Muscle layer of colon (tissue), 2 donors: ENCODE measurements around the gene GJD4.

Source experiments
- H3K27ac ChIP-seq: one replicate; pipeline ENCODE4 v1.7.0; 2013; ENCODE audit warnings: low read depth, mild to moderate bottlenecking, low read length, moderate library complexity
- H3K27me3 ChIP-seq, 2 donors: one replicate each; pipeline ENCODE4 v1.7.0; 2013; ENCODE audit warnings: low read length in 2 of 2, mild to moderate bottlenecking in 2 of 2; ENCODE audit not compliant: insufficient read depth in 2 of 2, control insufficient read depth in 1 of 2
- H3K36me3 ChIP-seq: one replicate; pipeline ENCODE4 v1.7.0; 2013; ENCODE audit warnings: mild to moderate bottlenecking, low read length; ENCODE audit not compliant: insufficient read depth
- H3K4me1 ChIP-seq: one replicate; pipeline ENCODE4 v1.7.0; 2013; ENCODE audit warnings: mild to moderate bottlenecking, low read length; ENCODE audit not compliant: insufficient read depth
- H3K4me3 ChIP-seq, 2 donors: one replicate each; pipeline ENCODE4 v1.7.0; 2013; ENCODE audit warnings: low read length in 2 of 2, low read depth in 1 of 2, mild to moderate bottlenecking in 1 of 2, moderate library complexity in 1 of 2
- H3K9ac ChIP-seq: one replicate; pipeline ENCODE4 v1.7.0; 2013; ENCODE audit warnings: low read length
- H3K9me3 ChIP-seq: one replicate; pipeline ENCODE4 v1.7.0; 2013; ENCODE audit warnings: mild to moderate bottlenecking, low read length
- donor health status: abdominal sarcoma.
- donor health status: Adenocarcinoma of cecum.

GJD4 gene

DNA sequence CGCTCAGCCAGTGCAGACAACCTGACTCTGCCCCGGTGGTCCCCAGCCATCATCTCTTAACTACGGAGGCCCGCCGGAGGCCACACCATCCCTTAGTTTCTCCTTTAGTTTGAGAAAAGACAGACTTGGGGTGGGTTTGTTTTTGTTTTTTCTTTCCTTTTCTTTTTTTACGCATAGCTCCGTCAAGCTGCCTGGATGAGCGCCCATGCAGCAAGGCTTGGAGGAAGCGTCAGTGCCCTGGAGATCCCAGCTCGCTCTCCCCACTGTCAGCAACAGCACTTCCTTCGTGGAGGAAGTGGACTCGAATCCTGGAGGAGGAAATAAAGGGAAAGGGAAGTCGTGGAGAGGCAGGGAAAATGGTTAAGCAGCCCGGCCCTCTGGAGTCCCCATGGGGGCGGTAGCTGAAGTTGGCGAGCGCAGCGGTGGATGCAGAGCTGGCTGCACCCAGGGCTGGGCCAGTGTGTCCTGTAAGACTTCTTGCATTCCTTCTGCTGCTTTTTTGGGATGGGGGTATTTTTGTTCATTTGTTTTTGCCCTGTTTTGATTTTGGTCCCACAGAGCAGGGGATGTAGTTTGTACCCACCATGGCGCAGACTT lies 35.9 kb upstream of the GJD4 start:
- Histone ChIP-seq H3K27me3 (no peaks in the 10 kb centered on the region), H3K4me1 (peaks cover 15% of the 10 kb centered on the region), H3K4me3 (no peak overlapping the region), H3K36me3 (peaks cover 25% of the 10 kb centered on the region), H3K9me3 (no peaks in the 10 kb centered on the region), H3K9ac (no peak overlapping the region), H3K27ac (no peak overlapping the region)

DNA sequence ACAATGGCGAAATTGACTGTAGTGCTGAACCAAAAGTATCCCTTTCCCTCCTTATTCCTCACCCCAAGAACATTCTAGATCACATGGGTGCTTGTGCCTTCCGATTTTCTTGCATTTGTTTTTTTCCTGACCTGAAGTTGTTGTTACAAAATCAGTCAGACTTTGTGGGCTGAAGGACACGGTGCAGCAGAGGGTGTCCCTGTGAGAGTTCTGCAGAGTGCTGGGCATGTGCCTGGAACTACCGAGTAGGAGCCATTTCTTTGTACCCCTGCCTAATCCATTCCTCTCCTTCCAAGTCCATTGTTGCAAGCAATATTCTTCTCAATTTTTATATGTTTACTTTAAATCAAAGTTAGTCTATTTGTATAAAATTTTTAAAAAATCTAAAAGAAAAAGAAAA lies 35.3 kb upstream of the GJD4 start:
- Histone ChIP-seq H3K9me3 (no peaks in the 10 kb centered on the region), H3K27me3 (no peaks in the 10 kb centered on the region), H3K4me1 (peaks cover 9% of the 10 kb centered on the region), H3K36me3 (peaks cover 31% of the 10 kb centered on the region), H3K9ac (no peak overlapping the region), H3K27ac (no peak overlapping the region), H3K4me3 (no peak overlapping the region)

DNA sequence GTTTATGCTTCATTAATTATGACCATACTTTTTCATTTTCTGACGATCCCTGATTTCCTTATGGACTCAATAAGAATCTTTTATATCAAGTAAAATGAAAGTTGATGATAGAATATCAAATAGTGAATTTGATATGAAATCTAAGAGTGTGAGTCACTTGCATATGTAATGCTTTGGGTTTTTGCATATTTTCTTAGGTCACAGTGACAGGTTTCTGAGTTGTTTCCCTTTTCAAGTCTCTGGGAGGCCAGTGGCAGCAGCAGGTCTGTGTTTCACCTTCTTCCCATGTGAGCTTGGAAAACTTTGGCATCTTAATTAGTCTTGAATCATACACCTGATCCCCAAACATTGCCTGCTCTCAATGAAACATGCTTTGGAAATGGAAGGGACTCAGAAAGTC lies 34.7 kb upstream of the GJD4 start:
- no peaks in the 10 kb centered on the region for H3K27me3 ChIP-seq
- no peaks in the 10 kb centered on the region for H3K9me3 ChIP-seq
- H3K27ac ChIP-seq, result no peak overlapping the region
- no peak overlapping the region for H3K4me3 ChIP-seq
- H3K4me1 ChIP-seq, result peaks cover 3% of the 10 kb centered on the region
- H3K36me3 ChIP-seq, result peaks cover 36% of the 10 kb centered on the region
- no peak overlapping the region for H3K9ac ChIP-seq

DNA sequence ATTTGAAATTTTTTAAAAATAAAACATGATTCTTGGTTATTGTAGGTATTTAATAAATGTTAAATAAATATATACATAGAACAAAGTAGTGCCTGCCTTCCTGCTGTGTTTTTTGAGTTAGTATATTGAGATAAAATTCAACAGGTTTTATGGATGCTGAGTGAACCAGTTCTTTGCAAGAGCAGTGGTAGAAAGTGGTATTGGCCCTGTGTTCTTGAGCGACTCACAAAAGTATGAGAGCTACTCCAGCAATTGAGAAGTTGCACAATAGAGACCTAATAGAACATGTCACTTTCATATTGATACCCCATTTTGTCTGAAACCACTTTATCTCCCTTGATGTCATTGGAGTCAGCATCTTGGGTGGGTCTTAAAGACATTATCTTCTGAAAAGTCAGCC lies 32.6 kb upstream of the GJD4 start:
- Histone ChIP-seq H3K4me3 (no peak overlapping the region), H3K27ac (no peak overlapping the region), H3K36me3 (peaks cover 33% of the 10 kb centered on the region), H3K9ac (no peak overlapping the region), H3K27me3 (no peaks in the 10 kb centered on the region), H3K4me1 (no peaks in the 10 kb centered on the region), H3K9me3 (no peaks in the 10 kb centered on the region)

DNA sequence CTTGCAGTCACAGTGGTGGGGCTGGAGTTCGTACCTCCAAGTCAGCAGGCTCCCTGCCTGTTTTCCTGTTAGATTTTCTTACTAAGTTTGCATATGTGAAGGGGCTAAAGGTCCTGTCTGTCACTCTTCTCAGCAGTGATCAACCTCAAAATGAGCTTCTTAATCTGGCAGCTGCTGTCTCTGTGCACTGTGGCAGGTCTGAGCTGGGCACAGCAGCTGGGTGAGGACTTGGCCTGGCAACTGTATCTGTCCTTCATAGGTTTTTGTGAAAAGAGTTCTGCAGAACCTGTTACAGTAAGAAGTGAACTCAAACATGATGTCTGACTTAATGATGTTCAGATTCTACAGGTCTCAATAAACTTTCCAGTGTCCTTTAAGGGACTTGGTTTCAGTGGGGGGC lies 31.3 kb upstream of the GJD4 start:
- peaks cover 7% of the 10 kb centered on the region for H3K4me1 ChIP-seq
- H3K9ac ChIP-seq, result no peak overlapping the region
- no peaks in the 10 kb centered on the region for H3K27me3 ChIP-seq
- no peaks in the 10 kb centered on the region for H3K9me3 ChIP-seq
- no peak overlapping the region for H3K4me3 ChIP-seq
- H3K36me3 ChIP-seq, result peaks cover 22% of the 10 kb centered on the region
- no peak overlapping the region for H3K27ac ChIP-seq

DNA sequence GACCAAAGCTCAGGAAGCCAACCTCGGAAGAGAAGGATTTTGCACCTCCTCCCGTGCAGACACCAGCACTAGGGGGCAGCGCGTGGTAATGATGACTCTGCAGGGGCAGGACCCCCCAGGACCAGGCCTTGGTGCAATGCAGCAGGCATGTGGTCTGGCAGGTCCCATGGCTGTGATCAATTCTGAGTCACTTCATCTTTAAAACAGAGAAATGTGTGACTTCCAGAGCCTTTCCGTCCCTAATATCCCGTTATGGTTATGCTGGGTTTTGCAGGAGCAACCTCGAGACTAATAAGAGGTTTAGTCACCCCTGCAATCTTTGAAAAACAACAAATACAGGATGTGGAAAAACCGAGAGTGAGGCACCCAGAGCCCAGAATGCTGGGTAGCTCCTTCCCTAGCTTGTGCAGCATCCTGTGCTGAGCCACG lies 30.2 kb upstream of the GJD4 start:
- Histone ChIP-seq H3K9me3 (no peaks in the 10 kb centered on the region), H3K36me3 (peaks cover 11% of the 10 kb centered on the region), H3K4me1 (peaks cover 7% of the 10 kb centered on the region)

DNA sequence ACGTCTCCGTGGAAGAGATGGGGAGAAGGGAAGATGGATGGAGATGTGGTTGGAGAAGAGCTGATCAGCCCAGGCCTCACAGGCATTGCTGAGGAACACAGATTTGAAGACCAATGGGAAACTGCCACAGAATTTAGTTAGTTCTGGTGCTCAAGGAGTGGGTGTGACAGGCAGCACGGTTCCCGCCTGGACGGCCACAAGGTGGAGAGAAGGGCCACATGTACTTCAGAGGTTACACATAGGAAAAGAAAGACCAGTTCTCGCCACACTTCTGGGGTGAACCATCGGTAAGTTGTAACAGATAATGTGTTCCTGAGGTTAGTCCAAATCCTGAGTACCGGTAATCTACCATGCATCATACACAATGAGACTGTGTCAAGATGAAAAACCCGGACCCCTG lies 29.5 kb upstream of the GJD4 start:
- no peak overlapping the region for H3K27ac ChIP-seq
- H3K27me3 ChIP-seq, result no peaks in the 10 kb centered on the region
- peaks cover 7% of the 10 kb centered on the region for H3K4me1 ChIP-seq
- H3K4me3 ChIP-seq, result no peak overlapping the region
- no peaks in the 10 kb centered on the region for H3K9me3 ChIP-seq
- H3K9ac ChIP-seq, result no peak overlapping the region
- H3K36me3 ChIP-seq, result peaks cover 11% of the 10 kb centered on the region

More for the DNA sequence above, 30.2 kb upstream of the GJD4 start:
- H3K27ac ChIP-seq, result no peak overlapping the region
- H3K4me3 ChIP-seq, result no peak overlapping the region
- no peak overlapping the region for H3K9ac ChIP-seq
- no peaks in the 10 kb centered on the region for H3K27me3 ChIP-seq

DNA sequence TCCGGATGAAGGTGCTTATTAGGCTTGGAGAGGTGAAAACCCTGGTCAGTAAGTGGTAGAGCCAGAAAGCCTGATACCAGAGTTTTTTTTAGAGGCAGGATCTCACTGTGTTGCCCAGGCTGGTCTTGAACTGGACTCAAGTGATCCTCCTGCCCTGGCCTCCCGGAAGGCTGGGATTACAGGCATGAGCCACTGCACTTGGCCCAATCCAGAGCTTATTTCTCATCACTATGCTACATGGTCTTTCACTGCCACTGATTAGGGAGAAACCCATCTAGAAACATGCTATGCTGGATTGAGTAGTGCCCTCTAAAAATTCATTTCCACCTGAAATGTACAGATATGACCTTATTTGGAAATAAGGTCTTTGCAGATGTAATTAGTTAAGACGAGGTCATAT lies 28.4 kb upstream of the GJD4 start:
- Histone ChIP-seq H3K27me3 (no peaks in the 10 kb centered on the region), H3K4me1 (peaks cover 7% of the 10 kb centered on the region), H3K36me3 (peaks cover 11% of the 10 kb centered on the region), H3K9ac (no peak overlapping the region), H3K9me3 (no peaks in the 10 kb centered on the region), H3K4me3 (no peak overlapping the region), H3K27ac (no peak overlapping the region)

DNA sequence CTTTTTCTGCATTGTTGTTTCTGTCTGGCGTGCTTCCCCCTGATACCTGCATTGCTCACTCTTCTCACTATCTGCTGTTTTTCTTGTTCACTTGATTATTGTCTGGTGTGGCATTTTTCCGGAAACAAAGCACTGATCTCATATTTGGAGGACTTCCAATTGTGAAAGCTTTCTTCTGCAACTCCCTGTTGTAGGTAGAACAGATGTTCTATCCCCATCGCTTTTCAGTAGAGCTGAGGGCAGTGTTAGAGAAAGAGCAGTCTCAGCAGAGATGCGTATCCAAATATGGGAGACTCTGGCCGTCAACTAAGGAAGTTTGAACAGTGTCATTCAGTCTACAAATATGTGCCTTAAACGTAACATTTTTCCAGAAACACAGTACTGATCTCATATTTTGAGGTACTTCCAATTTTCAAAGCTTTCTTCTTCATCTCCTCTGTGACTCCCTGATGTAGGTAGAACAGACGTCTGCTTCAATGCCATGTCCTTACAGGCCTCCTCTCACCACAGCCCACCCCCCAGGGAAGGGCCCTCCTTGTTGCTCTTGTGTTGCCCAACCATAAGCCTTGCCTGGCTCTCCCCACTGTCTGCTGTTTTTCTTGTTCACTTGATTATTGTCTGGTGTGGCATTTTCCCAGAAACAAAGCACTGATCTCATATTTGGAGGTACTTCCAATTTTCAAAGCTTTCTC lies 27.1 kb upstream of the GJD4 start:
- Histone ChIP-seq H3K9ac (no peak overlapping the region), H3K27ac (no peak overlapping the region), H3K4me1 (peaks cover 7% of the 10 kb centered on the region), H3K36me3 (peaks cover 11% of the 10 kb centered on the region), H3K27me3 (no peaks in the 10 kb centered on the region), H3K4me3 (no peak overlapping the region), H3K9me3 (no peaks in the 10 kb centered on the region)

DNA sequence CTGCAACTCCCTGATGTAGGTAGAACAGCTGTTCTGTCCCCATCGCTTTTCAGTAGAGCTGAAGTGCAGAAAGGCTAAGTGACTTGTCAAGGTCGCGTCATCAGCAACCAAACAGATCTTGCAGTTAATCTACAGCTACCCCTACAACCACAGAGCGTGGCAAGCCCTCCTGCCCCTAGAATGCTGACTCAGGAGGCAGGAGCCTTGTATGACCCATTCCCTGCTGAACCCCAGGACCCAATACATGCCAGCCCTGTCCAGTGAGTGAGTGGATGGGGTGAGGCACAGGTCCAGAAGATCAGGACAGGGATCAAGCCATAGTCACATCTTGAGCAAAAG lies 26.6 kb upstream of the GJD4 start:
- H3K4me3 ChIP-seq, result no peak overlapping the region
- H3K27ac ChIP-seq, result no peak overlapping the region
- H3K36me3 ChIP-seq, result peaks cover 11% of the 10 kb centered on the region
- no peaks in the 10 kb centered on the region for H3K27me3 ChIP-seq
- H3K9me3 ChIP-seq, result no peaks in the 10 kb centered on the region
- H3K9ac ChIP-seq, result no peak overlapping the region
- H3K4me1 ChIP-seq, result peaks cover 7% of the 10 kb centered on the region

DNA sequence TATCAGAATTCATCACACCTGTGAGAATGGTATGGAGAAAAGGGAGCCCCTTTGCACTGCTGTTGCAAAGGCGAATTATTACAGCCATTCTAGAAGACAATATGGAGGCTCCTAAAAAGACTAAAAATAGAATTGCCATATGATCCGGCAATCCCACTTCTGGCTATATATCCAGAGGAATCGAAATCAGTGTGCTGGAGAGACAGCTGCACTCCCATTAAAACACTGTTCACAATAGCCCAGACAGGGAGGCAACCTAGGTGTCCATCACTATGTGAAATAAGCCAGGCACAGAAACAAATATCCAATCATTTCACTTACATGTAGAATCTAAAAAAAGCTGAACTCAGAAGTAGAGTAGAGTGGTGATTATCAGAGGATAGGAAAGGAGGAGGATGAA lies 26.0 kb upstream of the GJD4 start:
- Histone ChIP-seq H3K9me3 (no peaks in the 10 kb centered on the region), H3K27ac (no peak overlapping the region), H3K9ac (no peak overlapping the region), H3K27me3 (no peaks in the 10 kb centered on the region), H3K36me3 (peaks cover 11% of the 10 kb centered on the region), H3K4me3 (no peak overlapping the region), H3K4me1 (peaks cover 7% of the 10 kb centered on the region)
